Mesenchymal stem cell (in vitro differentiated cells and primary cell): ENCODE data around the gene TICAM2.

Experiments used
- DNase-seq: peaks from one replicate; pipeline ENCODE4 v3.0.0-alpha.2; 2013
- H2AFZ ChIP-seq: one replicate; pipeline ENCODE4 v1.6.1; 2013; ENCODE audit warnings: low read depth, mild to moderate bottlenecking, control low read depth, inconsistent platforms, low read length, moderate library complexity
- H2AK5ac ChIP-seq: 2 replicates; pipeline ENCODE4 v1.6.1; 2013; ENCODE audit warnings: low read length, moderate library complexity, mild to moderate bottlenecking, inconsistent platforms; ENCODE audit not compliant: severe bottlenecking
- H2BK120ac ChIP-seq: one replicate; pipeline ENCODE4 v1.6.1; 2013; ENCODE audit warnings: low read depth, mild to moderate bottlenecking, inconsistent platforms, low read length, moderate library complexity
- H2BK12ac ChIP-seq, 2 experiments: one replicate each; pipeline ENCODE4 v1.6.1; 2013; ENCODE audit warnings: inconsistent platforms in 2 of 2, low read length in 2 of 2, mild to moderate bottlenecking in 2 of 2, moderate library complexity in 2 of 2, control low read depth in 1 of 2
- H2BK15ac ChIP-seq: one replicate; pipeline ENCODE4 v1.6.1; 2013; ENCODE audit warnings: mild to moderate bottlenecking, low read depth, inconsistent platforms; ENCODE audit not compliant: poor library complexity, severe bottlenecking
- H2BK5ac ChIP-seq: 2 replicates; pipeline ENCODE4 v1.6.1; 2013; ENCODE audit warnings: low read depth, mild to moderate bottlenecking, low read length, control low read depth, inconsistent platforms; ENCODE audit not compliant: poor library complexity, severe bottlenecking
- H3K14ac ChIP-seq, 2 experiments: one replicate each; pipeline ENCODE4 v1.6.1; 2013; ENCODE audit warnings: inconsistent platforms in 2 of 2, low read length in 2 of 2, control low read depth in 1 of 2, mild to moderate bottlenecking in 1 of 2, moderate library complexity in 1 of 2
- H3K18ac ChIP-seq, 2 experiments: one replicate each; pipeline ENCODE4 v1.6.1; 2013; ENCODE audit warnings: inconsistent platforms in 2 of 2, low read length in 2 of 2, control low read depth in 1 of 2, low read depth in 1 of 2, mild to moderate bottlenecking in 1 of 2
- H3K23ac ChIP-seq, 2 experiments: one replicate each; pipeline ENCODE4 v1.6.1; 2013; ENCODE audit warnings: inconsistent platforms in 2 of 2, low read length in 2 of 2, mild to moderate bottlenecking in 2 of 2, moderate library complexity in 2 of 2, control low read depth in 1 of 2
- H3K27ac ChIP-seq: 2 replicates; pipeline ENCODE4 v1.5.1; 2013; ENCODE audit warnings: mild to moderate bottlenecking, moderate library complexity, low read length, control low read depth, inconsistent platforms; ENCODE audit not compliant: poor library complexity, severe bottlenecking
- H3K27me3 ChIP-seq, 2 experiments: 2 replicates each; pipeline versions ENCODE4 v1.6.1 to v1.7.0; 2013; ENCODE audit warnings: low read length in 2 of 2, mild to moderate bottlenecking in 2 of 2, moderate library complexity in 2 of 2, control low read depth in 1 of 2, inconsistent platforms in 1 of 2; ENCODE audit not compliant: control insufficient read depth in 1 of 2, insufficient read depth in 1 of 2
- H3K36me3 ChIP-seq, 2 experiments: 2 replicates each; pipeline versions ENCODE4 v1.6.1 to v1.7.0; 2013; ENCODE audit warnings: low read length in 2 of 2, control low read depth in 1 of 2, inconsistent platforms in 1 of 2, low read depth in 1 of 2, mild to moderate bottlenecking in 1 of 2; ENCODE audit not compliant: insufficient read depth in 2 of 2, control insufficient read depth in 1 of 2
- H3K4ac ChIP-seq, 2 experiments: one replicate each; pipeline ENCODE4 v1.6.1; 2013; ENCODE audit warnings: inconsistent platforms in 2 of 2, low read length in 2 of 2, mild to moderate bottlenecking in 2 of 2, moderate library complexity in 2 of 2, control low read depth in 1 of 2, low read depth in 1 of 2
- H3K4me1 ChIP-seq: 2 replicates; pipeline ENCODE4 v1.6.1; 2013; ENCODE audit warnings: low read depth, low read length, control low read depth; ENCODE audit not compliant: control insufficient read depth, insufficient read depth
- H3K4me2 ChIP-seq: 2 replicates; pipeline ENCODE4 v1.6.1; 2013; ENCODE audit warnings: low read length, mild to moderate bottlenecking, inconsistent platforms; ENCODE audit not compliant: poor library complexity, severe bottlenecking
- H3K4me3 ChIP-seq, 2 experiments: 2 replicates each; pipeline versions ENCODE4 v1.5.1 to v1.7.0; 2013; ENCODE audit warnings: low read length in 2 of 2, mild to moderate bottlenecking in 2 of 2, control low read depth in 1 of 2, low read depth in 1 of 2; ENCODE audit not compliant: insufficient read depth in 1 of 2
- H3K79me1 ChIP-seq: replicated peaks from 2 replicates; pipeline ENCODE4 v1.6.1; 2013; ENCODE audit warnings: mild to moderate bottlenecking, control low read depth, low read length, inconsistent platforms; ENCODE audit not compliant: poor library complexity, severe bottlenecking
- H3K9ac ChIP-seq: 2 replicates; pipeline ENCODE4 v1.7.0; 2013; ENCODE audit warnings: mild to moderate bottlenecking, low read length, moderate library complexity
- H3K9me3 ChIP-seq: 2 replicates; pipeline ENCODE4 v1.7.0; 2013; ENCODE audit warnings: mild to moderate bottlenecking, low read length; ENCODE audit not compliant: control insufficient read depth
- H4K8ac ChIP-seq: one replicate; pipeline ENCODE4 v1.6.1; 2013; ENCODE audit warnings: inconsistent platforms, mild to moderate bottlenecking, low read length, moderate library complexity
- H4K91ac ChIP-seq: one replicate; pipeline ENCODE4 v1.6.1; 2013; ENCODE audit warnings: mild to moderate bottlenecking, low read length, inconsistent platforms
- WGBS: methylation state at CpG from one replicate; pipeline ENCODE4 v1.1.7; 2013; ENCODE audit warnings: mixed read lengths; 5-methylcytosine and 5-hydroxymethylcytosine counted together

The TICAM2 gene

GRCh38 chr5:115579216-115579615 lies 23.1 kb downstream of the TICAM2 start:
- Histone ChIP-seq H3K27ac (no peak overlapping the region), H2BK15ac (no peak overlapping the region), H4K8ac (no peak overlapping the region), H2AK5ac (no peak overlapping the region), H2AFZ (no peak overlapping the region), H2BK5ac (no peak overlapping the region), H3K23ac (no peak overlapping the region), H2BK120ac (no peak overlapping the region), H3K4me1 (peaks cover 5% of the 10 kb centered on the region), H3K36me3 (peaks cover 0 to 43% of the 10 kb centered on the region in 2 experiments), H4K91ac (no peak overlapping the region), H3K9ac (no peak overlapping the region), H3K18ac (no peak overlapping the region), H3K4me3 (no peak overlapping the region), H3K79me1 (no peaks in the 10 kb centered on the region), H3K4me2 (no peak overlapping the region), H2BK12ac (no peak overlapping the region), H3K14ac (no peak overlapping the region), H3K9me3 (peaks cover 15% of the 10 kb centered on the region), H3K27me3 (no peaks in the 10 kb centered on the region), H3K4ac (no peak overlapping the region)
- 95% methylated on average over 1 of the region's 3 CpGs for WGBS
- no peak for DNase-seq

GRCh38 chr5:115578657-115579056 lies 23.6 kb downstream of the TICAM2 start:
- no peak overlapping the region for H2AK5ac ChIP-seq
- H3K4ac ChIP-seq = no peak overlapping the region
- no CpG with 5 or more reads among the region's 3 CpGs for WGBS
- H2BK12ac ChIP-seq = no peak overlapping the region
- H3K9me3 ChIP-seq = peaks cover 15% of the 10 kb centered on the region
- H3K4me2 ChIP-seq = no peak overlapping the region
- no peak overlapping the region for H3K27ac ChIP-seq
- no peak overlapping the region for H2BK5ac ChIP-seq
- no peak overlapping the region for H4K91ac ChIP-seq
- H3K4me3 ChIP-seq = no peak overlapping the region
- H3K18ac ChIP-seq = no peak overlapping the region
- peaks cover 0 to 43% of the 10 kb centered on the region in 2 experiments for H3K36me3 ChIP-seq
- no peak overlapping the region for H4K8ac ChIP-seq
- no peaks in the 10 kb centered on the region for H3K27me3 ChIP-seq
- H2AFZ ChIP-seq = no peak overlapping the region
- H2BK15ac ChIP-seq = no peak overlapping the region
- H2BK120ac ChIP-seq = no peak overlapping the region
- peaks cover 5% of the 10 kb centered on the region for H3K4me1 ChIP-seq
- H3K14ac ChIP-seq = no peak overlapping the region
- H3K23ac ChIP-seq = no peak overlapping the region
- H3K9ac ChIP-seq = no peak overlapping the region
- H3K79me1 ChIP-seq = no peaks in the 10 kb centered on the region
- DNase-seq = no peak

- no peak overlapping the region for H3K4ac ChIP-seq
- no peak overlapping the region for H2BK15ac ChIP-seq
- no peak overlapping the region for H3K14ac ChIP-seq
- H3K23ac ChIP-seq = no peak overlapping the region
- no peak overlapping the region for H2BK120ac ChIP-seq
- WGBS = 98% methylated on average over 5 of the region's 6 CpGs
- no peak overlapping the region for H3K18ac ChIP-seq
- no peak overlapping the region for H2BK5ac ChIP-seq
- H3K4me1 ChIP-seq = peaks cover 3% of the 10 kb centered on the region
- H4K91ac ChIP-seq = no peak overlapping the region
- H3K4me3 ChIP-seq = peak overlapping the region in 1 of 2 experiments; percentile 10
- no peak overlapping the region for H4K8ac ChIP-seq
- no peak overlapping the region for H3K4me2 ChIP-seq
- no peak overlapping the region for H2AK5ac ChIP-seq
- H3K36me3 ChIP-seq = peaks cover 0 to 43% of the 10 kb centered on the region in 2 experiments
- H3K27ac ChIP-seq = no peak overlapping the region
- H3K79me1 ChIP-seq = no peaks in the 10 kb centered on the region
- DNase-seq = no peak
- H2BK12ac ChIP-seq = no peak overlapping the region
- no peaks in the 10 kb centered on the region for H3K27me3 ChIP-seq
- peaks cover 15% of the 10 kb centered on the region for H3K9me3 ChIP-seq
- no peak overlapping the region for H3K9ac ChIP-seq
- no peak overlapping the region for H2AFZ ChIP-seq
These were observed 24.5 kb downstream of the TICAM2 start for GRCh38 chr5:115577741-115578140.

- H2BK12ac ChIP-seq = no peak overlapping the region
- H3K23ac ChIP-seq = no peak overlapping the region
- H4K8ac ChIP-seq = no peak overlapping the region
- H2BK120ac ChIP-seq = no peak overlapping the region
- H3K4me1 ChIP-seq = peaks cover 3% of the 10 kb centered on the region
- no peak overlapping the region for H3K18ac ChIP-seq
- no peak overlapping the region for H2AK5ac ChIP-seq
- peak overlapping the region in 1 of 2 experiments; percentile 10 for H3K4me3 ChIP-seq
- H3K4ac ChIP-seq = no peak overlapping the region
- no peak for DNase-seq
- H3K27ac ChIP-seq = no peak overlapping the region
- H2BK15ac ChIP-seq = no peak overlapping the region
- no peaks in the 10 kb centered on the region for H3K27me3 ChIP-seq
- no peak overlapping the region for H3K4me2 ChIP-seq
- no peak overlapping the region for H2AFZ ChIP-seq
- no peak overlapping the region for H3K9ac ChIP-seq
- no peaks in the 10 kb centered on the region for H3K79me1 ChIP-seq
- H3K36me3 ChIP-seq = peaks cover 0 to 43% of the 10 kb centered on the region in 2 experiments
- H2BK5ac ChIP-seq = no peak overlapping the region
- peaks cover 15% of the 10 kb centered on the region for H3K9me3 ChIP-seq
- WGBS = 73% methylated on average over 2 of the region's 2 CpGs
- H4K91ac ChIP-seq = no peak overlapping the region
- no peak overlapping the region for H3K14ac ChIP-seq
These were observed 24.9 kb downstream of the TICAM2 start for GRCh38 chr5:115577329-115577728.
